Diencephalon (tissue), 1 donor: ENCODE measurements around the gene IGSF1. TPM values are rescaled to one million over a fixed set of nuclear protein-coding genes. Genes with fewer than 3 reads are reported as not detected.

Experiments
- total RNA-seq: library from RNA; depleted of rRNA; stranded (reverse); fragments of >200 nt; gene quantifications from one replicate; pipeline ENCODE4 v1.2.3, GENCODE V29; 2014

IGSF1 gene
- 13.6 TPM for total RNA-seq

GRCh38 chrX:131288738-131289511, at the start of gene IGSF1:
TSS of gene IGSF1 (minus strand) at chrX:131289306. CDS start at chrX:131286674, 2,632 bp downstream.

Other genes starting within 250 kb of the IGSF1 start
- gene ARHGAP36, start 231.0 kb downstream of the IGSF1 start, total RNA-seq = 8.5 TPM